K562 (cell line): Measurements from ENCODE around the gene PODXL2.

Experiments
- CTCF ChIP-seq, 3 experiments: IDR thresholded peaks in 2 of 3; conservative IDR thresholded peaks in 1 of 3; 2 replicates each; pipeline ENCODE4 v1.5.1; 2011 to 2012; ENCODE audit warnings: low read length in 3 of 3, mild to moderate bottlenecking in 3 of 3, control low read depth in 2 of 3, improper control_type of control experiment in 1 of 3, inconsistent platforms in 1 of 3, low read depth in 1 of 3, mixed read lengths in 1 of 3, moderate library complexity in 1 of 3; ENCODE audit not compliant: insufficient read depth in 2 of 3
- E2F5 ChIP-seq: sonication (generic); formaldehyde crosslinking; IDR thresholded peaks from 2 replicates; pipeline ENCODE4 v1.8.0; 2022; ENCODE audit warnings: mild to moderate bottlenecking, missing genetic modification reagents
- E2F6 ChIP-seq, 2 experiments: IDR thresholded peaks; 2 replicates each; pipeline ENCODE4 v1.6.1; 2011; ENCODE audit warnings: borderline replicate concordance in 1 of 2, control low read depth in 1 of 2, low read depth in 1 of 2, low read length in 1 of 2, mild to moderate bottlenecking in 1 of 2, mixed read lengths in 1 of 2, moderate library complexity in 1 of 2; ENCODE audit not compliant: insufficient read depth in 1 of 2, insufficient read length in 1 of 2, poor library complexity in 1 of 2, severe bottlenecking in 1 of 2; ENCODE audit errors: extremely low read depth in 1 of 2
- GATAD2A ChIP-seq: fragments of 450-650 bp; IDR thresholded peaks from 2 replicates; pipeline ENCODE4 v1.6.1; 2017
- KDM1A ChIP-seq, 2 experiments: fragments of 450-650 bp; IDR thresholded peaks; 2 replicates each; pipeline ENCODE4 v1.6.1; 2016; ENCODE audit warnings: mild to moderate bottlenecking in 2 of 2
- MYNN ChIP-seq, 2 experiments: sonication (generic); formaldehyde crosslinking in 1 of 2; IDR thresholded peaks; 2 replicates each; pipeline versions ENCODE4 v1.5.0 to v1.6.1; 2016 to 2020; ENCODE audit warnings: antibody characterized with exemption in 1 of 2, missing genetic modification reagents in 1 of 2
- PHTF2 ChIP-seq: fragments of 250-450 bp; sonication (Bioruptor Pico); IDR thresholded peaks from 2 replicates; pipeline ENCODE4 v1.5.0; 2021; ENCODE audit warnings: mild to moderate bottlenecking
- SMAD1 ChIP-seq: fragments of 150-350 bp; IDR thresholded peaks from 2 replicates; pipeline ENCODE4 v1.6.1; 2014; ENCODE audit warnings: low read length, low read depth; ENCODE audit not compliant: partially characterized antibody
- SP1 ChIP-seq: sonication (generic); formaldehyde crosslinking; IDR thresholded peaks from 2 replicates; pipeline ENCODE4 v1.8.1; 2022; ENCODE audit warnings: mild to moderate bottlenecking, missing genetic modification reagents
- SRSF1 ChIP-seq: fragments of 200-400 bp; formaldehyde crosslinking; IDR thresholded peaks from 2 replicates; pipeline ENCODE4 v1.6.1; 2017; ENCODE audit warnings: mild to moderate bottlenecking, low read depth, low read length, moderate library complexity
- ZFP91 ChIP-seq: sonication (generic); formaldehyde crosslinking; IDR thresholded peaks from 2 replicates; pipeline ENCODE4 v1.8.0; 2022; ENCODE audit warnings: mild to moderate bottlenecking, missing genetic modification reagents
- ZNF134 ChIP-seq: fragments of 250-450 bp; sonication (Bioruptor Pico); conservative IDR thresholded peaks from 2 replicates; pipeline ENCODE4 v1.4.0; 2020
- ZNF274 ChIP-seq: IDR thresholded peaks from 2 replicates; pipeline ENCODE4 v1.6.1; 2011; ENCODE audit warnings: low read depth, mild to moderate bottlenecking, low read length, moderate library complexity, borderline replicate concordance

- TF ChIP-seq CTCF (IDR thresholded peaks at IDR 0.05 in 2 of 3, conservative IDR thresholded peaks at IDR 0.05 in 1 of 3; ENCODE audit: insufficient read depth in 2 of 3, low read depth in 1 of 3, low read length in 3 of 3) (no peak), ZNF134 (CRISPR knock-in tag) (no peak), SP1 (no peak), MYNN (IDR thresholded peaks at IDR 0.05) (no peak), MYNN (CRISPR knock-in tag; IDR thresholded peaks at IDR 0.05) (no peak), PHTF2 (CRISPR knock-in tag) (no peak), ZFP91 (CRISPR knock-in tag) (no peak), SMAD1 (no peak), E2F5 (no peak), E2F6 (IDR thresholded peaks at IDR 0.05; ENCODE audit: borderline replicate concordance in 1 of 2, extremely low read depth in 1 of 2, insufficient read depth in 1 of 2, insufficient read length in 1 of 2, low read depth in 1 of 2, low read length in 1 of 2, poor library complexity in 1 of 2, severe bottlenecking in 1 of 2) (peak; percentile 35 to 77), KDM1A (IDR thresholded peaks at IDR 0.05) (no peak), SRSF1 (no peak), GATAD2A (no peak), ZNF274 (no peak)
Measured at GRCh38 chr3:127680146-127680661, 51.2 kb downstream of the PODXL2 start.
